BE2C (cell line): ENCODE measurements around the gene KRCC1.

Experiments
- DNase-seq: peaks from one replicate; pipeline ENCODE4 v3.0.0-alpha.2; 2020
- H3K27me3 ChIP-seq: fragments of 250-450 bp; sonication (Bioruptor Pico); 2 replicates; pipeline ENCODE4 v1.5.1; 2020; ENCODE audit warnings: mild to moderate bottlenecking
- H3K36me3 ChIP-seq: fragments of 250-450 bp; sonication (Bioruptor Pico); 2 replicates; pipeline ENCODE4 v1.5.1; 2020; ENCODE audit warnings: mild to moderate bottlenecking
- H3K4me1 ChIP-seq: fragments of 250-450 bp; sonication (Bioruptor Pico); 2 replicates; pipeline ENCODE4 v1.5.1; 2020
- H3K4me3 ChIP-seq: 2 replicates; pipeline ENCODE4 v1.5.1; 2011; ENCODE audit warnings: low read depth, low read length
- H3K9me3 ChIP-seq: fragments of 250-450 bp; sonication (Bioruptor Pico); 2 replicates; pipeline ENCODE4 v1.5.1; 2020
- TF ChIP-seq, protein P1 (sequence below): IDR thresholded peaks from 2 replicates; pipeline ENCODE4 v1.5.1; 2012; ENCODE audit warnings: mild to moderate bottlenecking, low read depth, low read length

Gene KRCC1

DNA sequence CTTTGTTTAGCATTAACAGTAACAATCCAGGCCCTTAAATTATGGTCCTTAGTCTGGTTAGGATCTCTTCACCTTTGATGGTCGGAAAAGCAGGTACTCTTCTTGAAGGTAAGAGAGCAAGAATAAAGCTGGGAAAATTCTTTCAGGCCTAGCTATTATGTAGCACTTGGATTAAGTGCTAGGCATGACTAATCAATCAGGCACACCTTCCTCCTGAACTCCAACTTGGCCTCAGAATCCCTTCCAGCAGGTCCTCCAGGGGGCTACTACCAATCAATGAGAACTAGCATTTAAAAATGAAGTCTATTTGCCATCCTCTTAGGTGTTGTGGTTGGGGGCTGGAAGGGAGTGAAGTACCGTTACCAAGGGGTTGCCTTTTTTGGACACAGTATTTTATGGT lies 15.8 kb upstream of the KRCC1 start:
- H3K36me3 ChIP-seq: no peaks in the 10 kb centered on the region
- H3K4me1 ChIP-seq: no peaks in the 10 kb centered on the region
- DNase-seq: no peak
- TF ChIP-seq, protein P1, sequence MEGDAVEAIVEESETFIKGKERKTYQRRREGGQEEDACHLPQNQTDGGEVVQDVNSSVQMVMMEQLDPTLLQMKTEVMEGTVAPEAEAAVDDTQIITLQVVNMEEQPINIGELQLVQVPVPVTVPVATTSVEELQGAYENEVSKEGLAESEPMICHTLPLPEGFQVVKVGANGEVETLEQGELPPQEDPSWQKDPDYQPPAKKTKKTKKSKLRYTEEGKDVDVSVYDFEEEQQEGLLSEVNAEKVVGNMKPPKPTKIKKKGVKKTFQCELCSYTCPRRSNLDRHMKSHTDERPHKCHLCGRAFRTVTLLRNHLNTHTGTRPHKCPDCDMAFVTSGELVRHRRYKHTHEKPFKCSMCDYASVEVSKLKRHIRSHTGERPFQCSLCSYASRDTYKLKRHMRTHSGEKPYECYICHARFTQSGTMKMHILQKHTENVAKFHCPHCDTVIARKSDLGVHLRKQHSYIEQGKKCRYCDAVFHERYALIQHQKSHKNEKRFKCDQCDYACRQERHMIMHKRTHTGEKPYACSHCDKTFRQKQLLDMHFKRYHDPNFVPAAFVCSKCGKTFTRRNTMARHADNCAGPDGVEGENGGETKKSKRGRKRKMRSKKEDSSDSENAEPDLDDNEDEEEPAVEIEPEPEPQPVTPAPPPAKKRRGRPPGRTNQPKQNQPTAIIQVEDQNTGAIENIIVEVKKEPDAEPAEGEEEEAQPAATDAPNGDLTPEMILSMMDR: no peak
- H3K27me3 ChIP-seq: no peaks in the 10 kb centered on the region
- H3K4me3 ChIP-seq: no peak overlapping the region
- no peaks in the 10 kb centered on the region for H3K9me3 ChIP-seq

DNA sequence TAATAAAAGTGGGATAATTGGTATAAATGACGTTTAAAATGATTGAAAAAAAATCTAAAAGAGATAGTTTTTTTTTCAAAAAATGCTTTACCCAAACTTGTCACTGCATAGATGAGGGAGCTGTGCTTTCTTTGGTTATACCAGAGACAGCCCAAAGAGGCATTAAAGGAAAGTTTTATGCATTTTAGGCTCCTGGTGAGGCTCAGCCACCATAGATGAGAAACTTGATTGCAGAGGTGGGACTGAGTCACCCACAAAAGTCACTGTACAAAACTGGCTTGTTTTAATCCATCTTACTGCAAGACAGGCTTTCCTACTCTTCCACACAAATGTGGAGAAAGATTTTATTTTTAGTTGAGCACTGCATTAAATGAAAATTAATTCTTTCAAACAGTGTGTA lies 14.5 kb upstream of the KRCC1 start:
- H3K4me3 ChIP-seq: no peak overlapping the region

DNA sequence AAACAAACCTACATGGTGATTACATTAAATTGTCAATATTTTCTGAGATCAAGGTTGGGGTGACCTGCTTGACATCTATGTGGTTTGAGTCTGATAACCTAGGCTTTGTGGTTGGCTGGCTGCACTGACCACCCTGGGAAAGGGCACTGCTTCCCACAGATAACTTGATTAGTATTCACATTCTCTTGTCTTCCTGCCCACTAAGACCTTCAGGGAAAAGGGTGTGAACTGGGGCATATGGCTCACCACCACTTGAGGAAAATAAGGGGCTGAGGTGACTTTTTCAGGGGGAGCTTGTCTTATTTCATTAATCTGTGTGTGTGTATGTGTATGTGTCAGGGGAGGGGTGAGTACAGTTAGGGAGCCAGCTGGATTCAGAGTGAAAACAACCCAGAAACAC lies 13.5 kb upstream of the KRCC1 start:
- TF ChIP-seq, protein P1: no peak
- Histone ChIP-seq H3K9me3 (no peaks in the 10 kb centered on the region), H3K36me3 (no peaks in the 10 kb centered on the region), H3K4me1 (no peaks in the 10 kb centered on the region), H3K27me3 (no peaks in the 10 kb centered on the region), H3K4me3 (no peak overlapping the region)
- DNase-seq: no peak

More for the DNA sequence above, 14.5 kb upstream of the KRCC1 start:
- Histone ChIP-seq H3K9me3 (no peaks in the 10 kb centered on the region), H3K27me3 (no peaks in the 10 kb centered on the region), H3K36me3 (no peaks in the 10 kb centered on the region), H3K4me1 (no peaks in the 10 kb centered on the region)
- TF ChIP-seq, protein P1: no peak
- no peak for DNase-seq

DNA sequence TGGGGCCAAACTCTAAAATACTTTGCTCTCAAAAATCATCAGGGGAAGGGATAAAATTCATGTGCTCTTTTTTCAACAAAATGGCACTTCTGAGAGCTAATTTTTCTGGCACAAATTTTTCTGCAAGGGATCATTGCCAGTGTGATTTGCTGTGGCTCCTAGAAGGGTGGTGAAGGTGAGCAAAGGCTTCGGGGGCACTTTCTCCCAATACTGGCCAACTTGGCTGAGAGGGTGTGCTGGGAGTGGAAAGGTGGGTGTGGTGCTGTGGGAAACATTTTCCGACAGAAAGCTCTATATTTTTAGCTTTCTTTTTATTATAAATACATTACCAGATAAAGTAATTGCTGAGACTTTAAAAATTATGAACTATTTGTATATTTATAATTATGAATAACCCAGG lies 12.5 kb upstream of the KRCC1 start:
- DNase-seq: no peak
- Histone ChIP-seq H3K4me1 (no peaks in the 10 kb centered on the region), H3K36me3 (no peaks in the 10 kb centered on the region), H3K9me3 (no peaks in the 10 kb centered on the region), H3K27me3 (no peaks in the 10 kb centered on the region), H3K4me3 (no peak overlapping the region)
- TF ChIP-seq, protein P1: no peak

DNA sequence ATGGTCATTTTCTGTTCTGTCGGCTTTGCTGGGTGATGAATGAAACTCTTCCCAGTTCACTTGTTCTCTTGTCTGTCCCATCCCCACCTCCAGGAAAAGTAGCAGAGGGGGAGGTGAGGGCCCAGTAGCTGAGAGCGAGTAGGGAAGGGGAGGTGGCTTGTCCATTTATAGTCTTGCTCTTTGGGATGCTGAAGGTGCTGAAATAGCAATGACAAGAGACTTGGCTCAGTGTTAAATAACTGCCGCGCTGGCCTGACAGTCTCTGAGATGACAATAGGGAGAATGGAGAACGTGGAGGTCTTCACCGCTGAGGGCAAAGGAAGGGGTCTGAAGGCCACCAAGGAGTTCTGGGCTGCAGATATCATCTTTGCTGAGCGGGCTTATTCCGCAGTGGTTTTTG lies 12.0 kb upstream of the KRCC1 start, which contains the start of gene SMYD1:
Gene SMYD1, plus strand, starts transcription at position 228 of the 400 bp plus-strand sequence. Its CDS starts 40 bp downstream, at position 268.
- Histone ChIP-seq H3K36me3 (no peaks in the 10 kb centered on the region), H3K4me1 (no peaks in the 10 kb centered on the region), H3K9me3 (no peaks in the 10 kb centered on the region), H3K4me3 (no peak within 1 kb of the TSS), H3K27me3 (no peaks in the 10 kb centered on the region)
- no peak for DNase-seq
- TF ChIP-seq, protein P1: no peak

DNA sequence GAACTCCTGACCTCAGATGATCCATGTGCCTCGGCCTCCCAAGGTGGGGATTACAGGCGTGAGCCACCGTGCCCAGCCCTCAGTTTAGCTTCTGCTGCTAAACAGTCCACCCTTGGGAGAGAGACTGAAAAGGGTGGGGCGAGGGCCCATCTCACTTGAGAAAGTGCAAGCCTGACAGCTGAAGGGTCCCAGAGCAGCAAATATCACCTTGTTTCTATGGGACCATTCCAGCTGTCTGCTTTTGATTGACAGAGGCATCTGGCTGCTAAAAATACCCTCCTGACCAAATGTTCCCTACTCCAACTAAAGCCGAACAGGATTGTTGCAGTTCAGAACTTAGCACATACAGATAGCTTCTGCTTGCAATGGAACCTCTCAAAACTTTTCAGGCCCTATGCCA lies 11.6 kb upstream of the KRCC1 start:
- no peaks in the 10 kb centered on the region for H3K4me1 ChIP-seq
- no peaks in the 10 kb centered on the region for H3K27me3 ChIP-seq
- DNase-seq: no peak
- TF ChIP-seq, protein P1: no peak
- H3K9me3 ChIP-seq: no peaks in the 10 kb centered on the region
- H3K4me3 ChIP-seq: no peak overlapping the region
- no peaks in the 10 kb centered on the region for H3K36me3 ChIP-seq
